GM20431 (cell line): ENCODE results near the gene BMAL1.
"Not testable (repeated sequence)": the region's sequence is repeated elsewhere in the genome, so short reads cannot be mapped to it uniquely, and the experiment has no call there.

Experiments
- in situ Hi-C: fragments of 300-500 bp; cut with MseI, MboI; formaldehyde crosslinking; loops from one replicate; pipeline ENCODE4 v1.15.0; 2020; ENCODE audit warnings: low sequenced_read_pairs; ENCODE audit not compliant: unreplicated experiment

BMAL1 gene

DNA sequence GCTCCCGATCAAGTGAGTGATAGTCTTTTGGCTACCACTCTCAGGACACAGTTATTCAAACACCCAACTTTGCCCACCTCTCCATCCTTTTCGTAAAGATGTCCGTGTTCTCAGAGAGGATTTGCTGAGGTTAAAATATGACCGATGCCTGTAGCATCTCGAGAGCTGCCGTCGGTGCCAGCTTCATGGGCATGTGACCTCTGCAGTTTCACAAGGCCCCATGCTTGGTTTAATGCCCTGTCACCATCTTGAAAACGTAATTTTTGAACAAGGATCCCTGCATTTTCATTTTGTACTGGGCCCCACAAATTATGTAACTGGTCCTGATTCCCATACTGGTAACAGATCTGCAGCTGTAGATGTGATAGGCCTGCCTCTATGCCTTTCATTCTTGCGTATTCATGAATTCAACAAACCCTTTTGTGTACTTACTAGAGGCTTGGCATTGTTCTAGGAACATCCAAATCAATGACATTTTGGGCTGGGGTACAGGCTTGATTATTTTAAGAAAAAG lies 85.1 kb downstream of the BMAL1 start:
- in situ Hi-C loops = no loop called here

DNA sequence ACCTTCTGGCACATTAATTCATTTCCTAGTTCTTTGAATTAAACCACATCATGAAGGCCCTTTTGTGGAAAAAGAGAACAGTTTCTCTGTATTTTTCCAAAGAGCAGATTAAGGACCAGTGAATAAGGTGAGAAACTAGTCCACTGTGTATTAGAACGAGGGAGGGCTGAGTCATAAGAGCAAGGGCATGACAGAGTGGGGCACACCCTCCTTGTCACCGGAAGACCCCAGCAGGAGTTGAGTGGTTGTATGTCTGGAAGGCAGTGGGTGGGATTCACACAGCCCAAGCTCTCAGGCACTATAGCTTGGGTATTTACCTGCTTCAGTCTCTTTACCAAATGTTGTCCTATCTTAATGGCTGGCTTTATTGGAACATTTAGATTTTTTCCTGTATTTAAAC lies 86.8 kb downstream of the BMAL1 start:
- in situ Hi-C loops = no loop called here

DNA sequence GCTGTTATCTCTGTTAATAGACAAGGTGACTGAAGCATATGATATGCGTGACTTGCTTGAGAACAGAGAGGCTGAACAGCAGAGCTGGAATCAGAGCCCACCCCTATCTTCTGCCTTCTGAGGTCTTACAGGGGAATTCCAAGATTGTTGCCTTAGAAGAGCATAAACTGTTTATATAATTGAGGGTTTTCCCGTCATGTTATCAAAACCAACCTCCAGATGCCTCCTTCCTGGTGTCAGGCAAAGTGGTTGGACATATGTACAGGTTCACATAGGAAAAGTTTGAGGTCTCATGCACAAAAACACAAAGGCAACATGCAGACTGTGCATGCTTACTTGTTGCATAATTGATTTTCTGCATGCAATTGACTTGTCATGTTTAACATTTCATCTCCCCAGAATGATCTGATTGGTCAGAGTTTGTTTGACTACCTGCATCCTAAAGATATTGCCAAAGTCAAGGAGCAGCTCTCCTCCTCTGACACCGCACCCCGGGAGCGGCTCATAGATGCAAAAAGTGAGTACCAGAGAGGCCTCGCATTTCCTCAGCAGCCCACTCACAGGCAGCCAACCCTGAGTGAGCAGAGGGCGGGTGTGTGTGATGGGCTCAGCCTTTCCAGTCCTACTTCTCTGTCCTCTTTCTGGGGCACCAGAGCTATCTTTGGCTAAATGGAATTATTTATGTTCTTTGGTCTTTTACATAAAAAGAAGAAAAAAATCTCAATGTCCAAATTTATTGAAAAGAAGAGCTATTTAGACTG lies 88.9 kb downstream of the BMAL1 start:
- in situ Hi-C loops = no loop called here

DNA sequence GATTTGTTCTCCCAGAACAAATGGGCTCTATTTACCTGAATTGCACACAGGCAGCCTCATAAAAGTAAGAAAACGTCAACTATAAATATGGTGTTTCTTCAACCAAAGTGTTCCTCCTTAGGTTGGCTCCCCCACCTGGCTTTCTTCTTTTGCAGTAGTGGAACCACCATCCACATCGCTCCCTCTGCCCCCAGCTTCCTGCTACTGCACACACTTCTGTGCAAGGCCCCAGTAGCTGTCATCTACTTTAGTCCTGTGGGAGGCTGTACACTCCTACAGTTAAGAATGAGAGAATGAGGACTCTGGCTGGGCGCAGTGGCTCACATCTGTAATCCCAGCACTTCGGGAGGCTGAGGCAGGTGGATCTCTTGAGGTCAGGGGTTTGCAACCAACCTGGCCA lies 89.5 kb downstream of the BMAL1 start:
- in situ Hi-C loops = no loop called here

DNA sequence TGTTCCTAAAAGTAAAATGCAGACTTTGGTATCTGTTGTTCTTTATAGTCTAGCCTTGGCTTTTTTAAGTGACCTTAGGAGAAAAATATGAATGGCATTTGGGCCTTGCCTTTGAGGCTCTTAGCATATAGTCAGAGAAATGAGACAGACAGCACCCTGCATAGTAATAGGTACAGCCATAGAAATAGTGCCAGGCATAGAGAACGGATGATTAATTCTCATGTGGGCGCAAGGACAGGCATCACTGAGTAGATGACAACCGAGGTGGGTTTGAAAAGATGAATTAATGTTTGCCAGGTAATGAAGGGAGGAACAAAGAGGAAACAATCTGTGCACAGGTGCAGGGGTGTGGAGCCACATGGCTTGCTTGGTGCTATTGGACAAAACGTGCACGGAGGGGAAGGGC lies 90.5 kb downstream of the BMAL1 start:
- in situ Hi-C loops = no loop called here

DNA sequence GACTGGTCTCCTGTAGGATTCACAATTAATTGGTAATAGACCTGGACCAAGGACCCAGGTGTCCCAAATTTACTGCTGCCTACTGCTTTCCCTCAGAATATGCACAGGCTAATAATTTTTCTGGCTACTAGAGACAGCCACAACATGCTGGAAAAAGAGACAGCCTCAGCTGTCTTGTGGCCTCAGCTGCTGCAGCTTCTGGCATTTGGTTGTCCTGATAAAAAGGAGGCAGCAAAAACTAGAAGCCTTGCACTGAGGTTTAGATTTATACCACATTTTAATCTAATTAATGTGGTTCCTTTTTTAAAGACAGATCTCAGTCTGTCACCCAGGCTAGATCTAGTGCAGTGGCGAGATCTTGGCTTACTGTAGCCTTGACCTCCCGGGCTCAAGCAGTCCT lies 95.6 kb downstream of the BMAL1 start:
- in situ Hi-C loops = no loop called here

DNA sequence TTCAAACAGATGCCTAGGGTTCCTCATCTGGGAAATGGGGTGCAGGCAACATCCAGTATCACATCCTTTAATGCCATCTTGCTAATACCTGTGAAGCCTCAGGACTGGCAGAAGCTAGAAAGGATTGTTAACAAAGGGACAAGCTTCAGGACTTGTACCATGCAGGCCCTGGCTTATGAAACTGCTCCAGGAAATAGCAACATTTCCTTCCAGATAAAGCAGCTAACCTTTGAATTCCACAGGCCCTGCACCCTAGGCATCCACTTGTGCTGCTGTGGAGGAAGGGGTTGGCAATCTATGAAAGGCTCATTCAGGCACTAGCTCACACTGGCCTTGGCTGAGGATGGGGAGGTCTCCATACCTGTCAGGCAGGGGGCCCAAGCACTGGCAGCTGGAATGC lies 98.2 kb downstream of the BMAL1 start:
- in situ Hi-C loops = no loop called here

DNA sequence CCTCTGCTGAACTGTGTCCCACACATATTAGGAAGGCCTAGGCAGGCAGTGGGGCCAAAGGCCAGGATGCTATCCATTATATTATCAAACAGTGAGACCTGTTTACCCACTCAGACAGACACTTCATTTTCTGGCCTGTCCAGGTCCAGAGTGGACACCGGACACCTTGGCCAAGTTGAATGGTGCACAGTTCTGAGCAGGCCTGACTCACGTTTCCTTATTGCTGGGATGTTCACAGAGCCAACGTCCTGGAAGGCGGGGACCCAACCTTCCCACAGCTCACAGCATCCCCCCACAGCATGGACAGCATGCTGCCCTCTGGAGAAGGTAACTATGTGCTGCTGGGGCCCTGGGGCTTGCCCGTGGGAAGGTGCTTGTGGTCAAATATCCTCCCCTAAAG lies 98.8 kb downstream of the BMAL1 start:
- in situ Hi-C loops = no loop called here

DNA sequence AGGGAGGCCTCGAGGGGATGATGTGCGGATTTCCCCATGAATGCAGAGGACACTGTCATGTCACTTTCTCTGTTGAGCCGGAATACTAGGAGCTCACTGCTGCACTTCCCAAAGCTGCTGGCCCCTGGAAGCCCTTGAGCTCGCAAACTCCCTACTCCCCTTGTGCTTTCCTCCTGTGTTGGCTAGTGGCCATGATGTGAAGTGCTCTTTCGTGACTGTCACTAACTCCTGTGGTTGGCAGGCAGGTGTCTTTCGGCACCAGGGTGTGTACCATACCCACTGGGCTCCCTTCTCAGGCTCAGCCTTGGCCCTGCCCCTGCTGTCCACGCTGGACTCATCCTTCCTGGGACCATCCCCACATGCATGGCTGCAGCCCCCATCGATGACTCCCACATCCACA lies 99.2 kb downstream of the BMAL1 start:
- in situ Hi-C loops = no loop called here

DNA sequence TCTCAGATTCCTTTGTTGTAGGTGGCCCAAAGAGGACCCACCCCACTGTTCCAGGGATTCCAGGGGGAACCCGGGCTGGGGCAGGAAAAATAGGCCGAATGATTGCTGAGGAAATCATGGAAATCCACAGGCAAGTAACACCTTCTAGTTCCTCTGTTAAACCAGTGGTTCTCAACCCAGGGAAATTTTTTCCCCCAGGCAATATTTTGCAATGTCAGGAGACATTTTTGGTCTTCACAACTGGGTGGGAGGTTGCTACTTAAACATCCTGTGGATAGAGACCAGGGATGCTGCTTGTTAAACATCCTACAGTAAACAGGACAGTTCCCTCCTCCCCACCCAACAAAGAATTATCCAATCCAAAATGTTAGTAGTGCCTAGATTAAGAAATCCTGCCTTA lies 100.7 kb downstream of the BMAL1 start:
- in situ Hi-C loops = no loop called here

DNA sequence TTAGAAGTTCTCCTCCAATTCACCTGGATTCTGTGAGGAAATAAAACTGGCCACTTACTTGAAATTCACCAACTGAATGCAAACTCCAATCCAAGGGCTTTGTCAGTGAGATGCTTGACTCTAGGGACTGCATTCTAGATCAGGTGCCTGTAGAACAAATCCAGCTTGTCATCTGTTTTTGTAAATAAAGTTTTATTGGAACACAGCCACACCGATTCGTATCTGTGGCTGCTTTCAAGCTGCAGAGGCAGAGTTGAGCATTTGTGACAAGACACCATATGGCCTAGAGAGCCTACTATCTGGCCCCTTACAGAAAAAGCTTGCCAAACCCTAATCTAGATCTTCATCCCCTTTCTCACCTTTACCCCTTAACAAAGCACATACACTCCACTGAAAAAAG lies 103.1 kb downstream of the BMAL1 start:
- in situ Hi-C loops = no loop called here

DNA sequence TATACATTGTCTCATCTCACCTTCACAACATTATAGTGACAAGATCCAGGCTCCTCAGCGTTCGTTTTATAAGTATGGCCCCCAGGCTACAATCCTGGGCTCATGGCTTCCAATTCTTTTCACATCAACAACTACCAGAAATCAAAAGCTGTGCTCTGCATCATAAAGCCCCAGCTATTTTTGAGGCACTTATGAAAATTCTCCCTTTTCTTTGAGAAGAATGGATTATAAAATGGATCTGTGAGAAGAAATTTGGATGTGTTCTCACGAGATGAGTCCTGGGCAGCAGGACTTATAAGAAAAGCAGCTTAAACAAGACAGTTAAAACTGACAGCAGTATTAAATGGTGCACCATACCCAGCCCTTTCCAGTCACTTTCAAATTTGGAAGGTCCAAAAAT lies 105.2 kb downstream of the BMAL1 start:
- in situ Hi-C loops = no loop called here

DNA sequence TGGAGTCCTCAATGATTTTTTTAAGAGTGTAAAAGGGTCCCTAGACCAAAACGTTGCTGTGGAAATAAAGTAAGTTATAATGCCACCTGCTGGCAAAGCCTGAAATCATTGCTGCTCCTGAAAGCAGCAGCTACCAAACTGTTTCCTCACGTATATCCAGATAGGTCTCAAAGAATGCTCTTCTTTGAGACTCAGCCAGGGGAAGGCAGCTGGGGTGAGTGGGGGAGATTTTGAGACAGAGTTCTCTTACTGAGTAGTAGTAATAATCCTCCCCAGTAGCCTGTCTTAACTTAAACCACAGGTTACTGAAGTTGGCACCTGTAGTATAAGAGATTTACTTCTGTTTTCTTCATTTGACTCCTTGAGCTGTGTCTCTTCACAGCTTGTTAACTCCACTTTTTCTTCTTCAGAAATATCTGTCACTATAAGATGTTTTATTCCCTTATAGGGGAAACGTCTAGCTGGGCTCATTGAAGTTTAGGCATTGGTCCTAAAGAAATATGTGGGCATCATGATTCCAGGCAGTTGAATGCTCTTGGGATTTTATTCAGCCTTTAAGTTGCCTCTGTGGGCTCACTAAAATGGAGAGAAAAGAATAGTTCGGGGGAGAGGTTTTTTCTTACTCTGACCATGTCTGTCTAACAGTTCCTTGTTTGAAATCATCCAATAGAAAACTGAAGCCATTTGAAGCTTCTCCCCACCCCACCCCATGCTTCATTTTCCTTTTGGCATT lies 107.5 kb downstream of the BMAL1 start:
- in situ Hi-C loops = no loop called here

DNA sequence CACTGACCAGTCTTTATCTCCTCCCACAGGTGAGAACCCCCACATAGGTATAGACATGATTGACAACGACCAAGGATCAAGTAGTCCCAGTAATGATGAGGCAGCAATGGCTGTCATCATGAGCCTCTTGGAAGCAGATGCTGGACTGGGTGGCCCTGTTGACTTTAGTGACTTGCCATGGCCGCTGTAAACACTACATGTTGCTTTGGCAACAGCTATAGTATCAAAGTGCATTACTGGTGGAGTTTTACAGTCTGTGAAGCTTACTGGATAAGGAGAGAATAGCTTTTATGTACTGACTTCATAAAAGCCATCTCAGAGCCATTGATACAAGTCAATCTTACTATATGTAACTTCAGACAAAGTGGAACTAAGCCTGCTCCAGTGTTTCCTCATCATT lies 109.0 kb downstream of the BMAL1 start:
- in situ Hi-C loops = no loop called here

DNA sequence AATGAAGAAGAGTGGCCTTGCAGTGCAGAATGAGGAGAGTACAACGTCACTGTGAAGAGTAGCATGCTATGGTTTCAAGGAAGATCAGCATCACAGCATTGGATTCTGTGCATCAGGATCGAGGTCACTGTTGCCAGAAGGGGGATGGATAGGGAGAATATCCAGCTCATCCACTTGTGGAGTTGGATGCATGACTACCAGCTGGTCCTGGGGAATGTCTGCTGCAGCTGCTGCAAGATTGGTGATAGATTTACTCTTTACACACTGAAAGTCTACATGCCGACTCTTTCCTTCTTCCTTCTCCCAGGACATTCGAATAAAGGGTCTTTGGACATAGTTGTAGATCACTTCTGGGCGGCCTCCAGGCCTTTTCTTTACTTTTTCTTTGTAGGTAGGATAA lies 111.2 kb downstream of the BMAL1 start:
- in situ Hi-C loops = no loop called here

DNA sequence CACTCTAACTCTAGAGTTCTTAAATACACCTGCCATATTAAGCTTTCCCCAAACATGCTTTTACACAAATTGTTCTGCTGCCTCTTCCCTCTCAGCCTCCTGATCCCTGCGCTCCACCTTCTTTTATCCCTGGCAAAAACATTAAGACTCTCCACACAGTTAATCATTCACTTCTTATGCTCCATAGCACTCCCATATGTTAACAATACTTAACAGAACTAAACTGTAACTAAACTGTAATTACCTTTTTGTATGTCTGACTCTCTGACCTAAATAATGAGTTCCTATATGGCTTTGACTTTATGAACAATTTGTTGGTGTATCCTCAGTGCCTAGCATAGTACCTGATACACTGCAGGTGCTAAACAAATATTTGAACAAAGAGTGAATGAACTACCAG lies 113.6 kb downstream of the BMAL1 start:
- in situ Hi-C loops = no loop called here

DNA sequence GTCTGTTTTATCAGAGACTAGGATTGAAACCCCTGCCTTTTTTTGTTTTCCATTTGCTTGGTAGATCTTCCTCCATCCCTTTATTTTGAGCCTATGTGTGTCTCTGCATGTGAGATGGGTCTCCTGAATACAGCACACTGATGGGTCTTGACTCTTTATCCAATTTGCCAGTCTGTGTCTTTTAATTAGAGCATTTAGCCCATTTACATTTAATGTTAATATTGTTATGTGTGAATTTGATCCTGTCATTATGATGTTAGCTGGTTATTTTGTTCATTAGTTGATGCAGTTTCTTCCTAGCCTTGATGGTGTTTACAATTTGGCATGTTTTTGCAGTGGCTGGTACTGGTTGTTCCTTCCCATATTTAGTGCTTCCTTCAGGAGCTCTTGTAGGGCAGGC lies 120.7 kb downstream of the BMAL1 start:
- in situ Hi-C loops = not testable (repeated sequence)

DNA sequence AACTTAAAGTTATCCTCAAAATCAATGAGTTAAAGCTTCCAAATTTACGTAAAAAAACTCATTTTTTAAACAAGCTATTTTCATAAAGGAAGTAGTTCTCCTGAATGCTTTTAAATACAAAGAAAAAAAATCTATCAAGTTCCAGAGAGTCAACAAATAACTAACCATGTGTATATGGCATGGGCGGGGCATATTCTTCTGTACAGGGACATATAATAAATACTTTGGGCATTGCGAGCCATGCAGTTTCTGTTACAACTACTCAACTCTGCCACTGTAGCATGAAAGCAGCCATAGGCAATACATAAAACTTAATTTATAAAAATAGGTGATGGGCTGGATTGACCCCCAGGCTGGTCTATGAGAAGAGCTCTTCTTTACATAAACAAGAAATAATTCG lies 127.6 kb downstream of the BMAL1 start:
- in situ Hi-C loops = no loop called here

DNA sequence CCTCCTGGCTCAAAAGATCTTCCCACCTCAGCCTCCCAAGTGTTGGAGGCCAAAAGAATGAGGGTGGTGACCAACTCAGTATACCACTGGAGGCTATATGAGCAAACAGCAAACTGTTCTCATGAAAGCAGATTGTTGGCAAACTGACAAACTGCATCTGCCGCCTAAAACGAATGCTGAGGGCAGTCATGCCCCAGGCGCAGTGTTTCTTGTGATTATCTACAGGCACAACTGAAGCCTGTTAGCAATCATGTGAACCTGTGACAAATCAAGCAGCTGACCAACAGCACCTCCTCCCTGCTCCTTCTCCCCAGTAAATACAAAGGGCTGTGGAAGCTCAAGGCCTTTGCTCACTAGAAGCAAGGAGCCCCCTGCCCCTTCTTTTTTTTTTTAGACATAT lies 137.6 kb downstream of the BMAL1 start:
- in situ Hi-C loops = no loop called here

DNA sequence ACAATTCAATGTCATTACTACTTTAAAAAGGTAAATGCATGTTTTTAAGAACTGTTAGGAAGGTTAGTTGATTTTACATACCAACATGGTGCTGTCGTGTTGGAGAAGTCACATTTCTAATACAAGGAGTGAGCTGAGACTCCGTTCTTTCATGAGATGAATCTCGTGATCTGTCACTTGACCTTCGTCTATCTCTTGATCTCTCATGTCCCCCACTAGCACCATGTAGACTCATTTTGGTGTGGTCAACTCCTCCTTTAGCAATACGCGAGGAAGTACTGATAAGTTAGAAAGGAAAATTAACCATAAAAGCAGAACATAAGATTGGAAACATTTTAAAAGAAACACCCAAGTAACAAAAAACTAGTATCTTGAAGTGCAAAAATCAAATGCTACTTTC lies 144.0 kb downstream of the BMAL1 start:
- in situ Hi-C loops = no loop called here

DNA sequence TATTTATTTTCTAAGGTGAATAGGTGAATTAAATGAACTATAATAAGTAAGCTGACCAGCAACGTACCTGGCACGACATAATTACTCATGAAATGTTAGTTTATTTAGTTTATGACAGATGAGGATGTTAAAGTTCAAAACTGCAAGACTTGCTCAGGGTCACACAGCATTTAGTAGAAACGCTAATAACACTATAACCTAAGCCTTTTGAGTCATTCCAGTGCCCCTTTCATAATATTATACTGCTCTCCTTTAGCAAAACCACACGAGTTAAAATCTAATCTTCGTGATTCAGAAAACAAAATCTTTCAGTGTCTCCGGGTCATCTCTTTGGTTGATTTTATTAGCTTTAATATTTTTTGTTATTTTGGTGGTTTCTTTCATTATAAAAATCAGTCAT lies 145.8 kb downstream of the BMAL1 start:
- in situ Hi-C loops = no loop called here

DNA sequence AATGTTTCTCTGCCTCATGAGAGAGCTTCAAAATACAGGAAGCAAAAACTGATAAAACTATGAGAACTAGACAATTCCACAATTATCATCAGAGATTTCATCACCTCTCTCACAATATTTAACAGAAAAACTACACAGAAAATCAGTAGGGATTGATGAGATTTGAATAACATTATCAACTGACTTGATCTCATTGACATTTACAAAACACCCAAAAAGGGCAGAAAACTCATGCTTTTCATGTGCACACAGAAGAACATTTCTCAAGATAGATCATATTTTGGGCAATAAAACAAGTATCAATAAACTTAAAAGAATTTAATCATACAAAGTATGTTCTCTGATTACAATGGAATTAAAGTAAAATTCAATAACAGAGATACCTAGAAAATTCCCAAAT lies 149.8 kb downstream of the BMAL1 start:
- in situ Hi-C loops = no loop called here
